ENCODE data around the gene CALCB. TPM values are rescaled to one million over a fixed set of nuclear protein-coding genes. Genes with fewer than 3 reads are reported as not detected.

The CALCB gene
- total RNA-seq, 1 experiment from 2014 or later, result not detected

DNA sequence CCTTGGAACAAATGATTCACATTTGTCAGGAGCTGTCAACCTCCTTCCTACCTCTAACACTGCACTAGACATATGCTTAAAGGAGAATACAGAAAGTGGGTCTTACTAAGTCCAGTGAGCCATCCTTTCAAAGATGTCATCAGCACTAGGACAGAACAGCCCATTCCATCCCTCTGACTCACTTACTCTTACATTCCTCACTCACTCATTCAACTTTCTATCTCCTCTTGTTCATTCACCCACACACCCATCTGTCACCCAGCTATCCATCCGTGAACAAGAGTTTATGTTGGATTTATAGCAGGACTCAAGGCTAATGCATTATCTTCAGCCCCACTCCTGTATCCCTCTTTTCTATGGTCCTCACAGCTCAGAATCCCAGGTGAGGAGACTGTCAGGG lies 50.5 kb downstream of the CALCB start:
- no peaks in the 10 kb centered on the region for H3K9me3 ChIP-seq (ENCODE audit: control insufficient read depth, low read depth, low read length)
- H4K91ac ChIP-seq (ENCODE audit: insufficient read length, low read depth, low read length), result no peak overlapping the region
- no peak overlapping the region for H3K9ac ChIP-seq (ENCODE audit: extremely low read depth, insufficient read length, low read length)
- H3K4me1 ChIP-seq (ENCODE audit: insufficient read depth, low read length), result no peaks in the 10 kb centered on the region
- no peak overlapping the region for H2BK5ac ChIP-seq (ENCODE audit: insufficient read length, low read length)
- no peak overlapping the region for H2AK5ac ChIP-seq (ENCODE audit: insufficient read length, low read length)
- no peak overlapping the region for H3K23ac ChIP-seq (ENCODE audit: insufficient read length, low read depth, low read length)
- H3K4me2 ChIP-seq (ENCODE audit: insufficient read depth, insufficient read length, low read length), result no peak overlapping the region
- no peak overlapping the region for H2BK20ac ChIP-seq (ENCODE audit: low read depth, low read length, poor library complexity, severe bottlenecking)
- no peaks in the 10 kb centered on the region for H3K79me1 ChIP-seq (ENCODE audit: insufficient read depth, low read depth, low read length, poor library complexity, severe bottlenecking)
- H4K20me1 ChIP-seq (ENCODE audit: control insufficient read depth, insufficient read depth, insufficient read length), result no peaks in the 10 kb centered on the region
- no peaks in the 10 kb centered on the region for H3K36me3 Mint-ChIP-seq (ENCODE audit: insufficient read depth in 1 of 3, low read depth in 3 of 3)
- H2AFZ ChIP-seq (ENCODE audit: low read length), result no peak overlapping the region
- no peak overlapping the region for H2BK15ac ChIP-seq (ENCODE audit: low read depth, low read length)
- no peak overlapping the region for H3K56ac ChIP-seq (ENCODE audit: insufficient read length, low read depth, low read length)
- H3K27me3 Mint-ChIP-seq (ENCODE audit: low read depth), result peaks cover 10% of the 10 kb centered on the region
- no peak overlapping the region for H3K14ac ChIP-seq (ENCODE audit: insufficient read depth, low read length)
- H3K23me2 ChIP-seq (ENCODE audit: insufficient read length, low read depth, low read length, poor library complexity, severe bottlenecking), result no peaks in the 10 kb centered on the region
- no peak overlapping the region for H4K5ac ChIP-seq (ENCODE audit: insufficient read length, low read depth, low read length)
- no peak for DNase-seq
- H3K27ac ChIP-seq (ENCODE audit: insufficient read length, low read depth, low read length), result no peak overlapping the region
- H3K79me2 ChIP-seq (ENCODE audit: insufficient read depth, low read length), result no peaks in the 10 kb centered on the region
- WGBS (ENCODE audit: extremely low coverage, insufficient read length, low lambda C conversion rate), result no CpG with 5 or more reads among the region's 1 CpG
- H3K18ac ChIP-seq (ENCODE audit: insufficient read length, low read depth, low read length), result no peak overlapping the region
- H2BK12ac ChIP-seq (ENCODE audit: insufficient read length, low read depth, low read length), result no peak overlapping the region
- no peak overlapping the region for H3T11ph ChIP-seq (ENCODE audit: low read length)
- H3K4ac ChIP-seq (ENCODE audit: low read depth, low read length), result no peak overlapping the region
- no peak overlapping the region for H4K8ac ChIP-seq (replicated peaks; ENCODE audit: insufficient read length, low read depth, low read length)
- no peaks in the 10 kb centered on the region for H3K4me1 Mint-ChIP-seq
- H3K27me3 ChIP-seq (ENCODE audit: insufficient read depth, low read length), result no peaks in the 10 kb centered on the region
- H2BK120ac ChIP-seq (ENCODE audit: low read depth, low read length, poor library complexity, severe bottlenecking), result no peak overlapping the region
- no peak overlapping the region for H3K27ac Mint-ChIP-seq
- no peak overlapping the region for H3K4me3 Mint-ChIP-seq
- H3K9me3 Mint-ChIP-seq, result no peaks in the 10 kb centered on the region; a peak in 1 of 5 replicates
- no peak for TF ChIP-seq CTCF (conservative IDR thresholded peaks at IDR 0.05)
